Naive thymus-derived CD4-positive, alpha-beta T cell (primary cell): ENCODE measurements around the gene FAM156B. TPM values are rescaled to one million over a fixed set of nuclear protein-coding genes. Genes with fewer than 3 reads are reported as not detected.
"Not testable (repeated sequence)": the region's sequence is repeated elsewhere in the genome, so short reads cannot be mapped to it uniquely, and the experiment has no call there.

Source experiments
- ATAC-seq: fragments of 150-1000 bp; cut with Tn5 transposase; 2 replicates; pipeline ENCODE4 v1.10.0; 2021; ENCODE audit warnings: mild to moderate bottlenecking, moderate library complexity
- CTCF ChIA-PET: fragments of 350-600 bp; sonication (Branson Sonifier 250); formaldehyde crosslinking; loops from one replicate; lab custom pipeline; 2021; ENCODE audit warnings: antibody characterized with exemption; lab: Charles Lee
- POLR2A ChIA-PET: fragments of 350-600 bp; sonication (Branson Sonifier 250); formaldehyde crosslinking; loops from one replicate; lab custom pipeline; 2021; ENCODE audit warnings: antibody characterized with exemption, inconsistent platforms; lab: Charles Lee
- DNase-seq, 9 donors: peaks; one replicate each; pipeline versions ENCODE4 v3.0.0 to v3.0.0-alpha.2; 2020 to 2022; ENCODE audit warnings: mixed read lengths in 1 of 9
- H3K27ac ChIP-seq: one replicate; pipeline ENCODE4 v1.7.0; 2013; ENCODE audit warnings: mild to moderate bottlenecking, low read depth, low read length, moderate library complexity
- H3K27me3 ChIP-seq, 2 donors: one replicate each; pipeline ENCODE4 v1.7.0; 2013; ENCODE audit warnings: low read length in 2 of 2, mild to moderate bottlenecking in 2 of 2, moderate library complexity in 2 of 2; ENCODE audit not compliant: control insufficient read depth in 2 of 2, insufficient read depth in 2 of 2
- H3K36me3 ChIP-seq, 3 experiments: 1 replicate in 2 of 3; 2 replicates in 1 of 3; pipeline ENCODE4 v1.7.0; 2013; ENCODE audit warnings: low read length in 3 of 3, mild to moderate bottlenecking in 3 of 3, moderate library complexity in 1 of 3; ENCODE audit not compliant: insufficient read depth in 3 of 3, control insufficient read depth in 2 of 3
- H3K4me1 ChIP-seq, 2 donors: one replicate each; pipeline ENCODE4 v1.7.0; 2013; ENCODE audit warnings: low read length in 2 of 2, mild to moderate bottlenecking in 2 of 2, moderate library complexity in 1 of 2; ENCODE audit not compliant: control insufficient read depth in 2 of 2, insufficient read depth in 2 of 2
- H3K4me3 ChIP-seq: 2 replicates; pipeline ENCODE4 v1.7.0; 2013; ENCODE audit warnings: mild to moderate bottlenecking, low read length
- H3K9me3 ChIP-seq, 3 experiments: 1 replicate in 2 of 3; 2 replicates in 1 of 3; pipeline ENCODE4 v1.7.0; 2013; ENCODE audit warnings: low read length in 3 of 3; ENCODE audit not compliant: control insufficient read depth in 2 of 3
- H3K27ac Mint-ChIP-seq, 9 donors: one replicate each; pipeline ENCODE4 v1.8.0; 2020 to 2022; ENCODE audit warnings: mixed read lengths in 9 of 9, mild to moderate bottlenecking in 8 of 9, moderate library complexity in 5 of 9, inconsistent platforms in 2 of 9
- H3K27me3 Mint-ChIP-seq, 5 donors: one replicate each; pipeline ENCODE4 v1.8.0; 2021 to 2022; ENCODE audit warnings: mixed read lengths in 5 of 5, mild to moderate bottlenecking in 1 of 5
- H3K36me3 Mint-ChIP-seq, 5 donors: one replicate each; pipeline ENCODE4 v1.8.0; 2020 to 2022; ENCODE audit warnings: mixed read lengths in 5 of 5, mild to moderate bottlenecking in 3 of 5, inconsistent platforms in 1 of 5
- H3K4me1 Mint-ChIP-seq, 7 donors: one replicate each; pipeline ENCODE4 v1.8.0; 2020 to 2022; ENCODE audit warnings: mixed read lengths in 7 of 7, mild to moderate bottlenecking in 3 of 7, inconsistent platforms in 1 of 7
- H3K4me3 Mint-ChIP-seq, 10 donors: one replicate each; pipeline ENCODE4 v1.8.0; 2020 to 2022; ENCODE audit warnings: mild to moderate bottlenecking in 10 of 10, mixed read lengths in 10 of 10, moderate library complexity in 6 of 10, inconsistent platforms in 2 of 10
- H3K9me3 Mint-ChIP-seq, 11 donors: one replicate each; pipeline ENCODE4 v1.8.0; 2020 to 2022; ENCODE audit warnings: mixed read lengths in 11 of 11, mild to moderate bottlenecking in 4 of 11, inconsistent platforms in 1 of 11, moderate library complexity in 1 of 11
- intact Hi-C, 2 donors: fragments of 100-400 bp; cut with micrococcal nuclease; formaldehyde crosslinking; loops; one replicate each; pipeline ENCODE4 v1.15.1; 2023
- polyA plus RNA-seq, 2 donors: library from polyadenylated mRNA; unstranded; fragments of 300-500 nt; fragmentation: Illumina TruSeq; gene quantifications; one replicate each; pipeline ENCODE4 v1.2.3, GENCODE V29; 2021
- total RNA-seq, 6 experiments: library from RNA in 5 of 6; stranded (reverse) in 5 of 6; gene quantifications; 1 replicate in 5 of 6; 2 replicates in 1 of 6; pipeline ENCODE4 v1.2.3 and lab custom pipeline; 2021 to 2026

FAM156B gene
- total and polyA plus RNA-seq, 7 experiments from 2014 or later = 7.4 to 17.3 (median 10.1) TPM

DNA sequence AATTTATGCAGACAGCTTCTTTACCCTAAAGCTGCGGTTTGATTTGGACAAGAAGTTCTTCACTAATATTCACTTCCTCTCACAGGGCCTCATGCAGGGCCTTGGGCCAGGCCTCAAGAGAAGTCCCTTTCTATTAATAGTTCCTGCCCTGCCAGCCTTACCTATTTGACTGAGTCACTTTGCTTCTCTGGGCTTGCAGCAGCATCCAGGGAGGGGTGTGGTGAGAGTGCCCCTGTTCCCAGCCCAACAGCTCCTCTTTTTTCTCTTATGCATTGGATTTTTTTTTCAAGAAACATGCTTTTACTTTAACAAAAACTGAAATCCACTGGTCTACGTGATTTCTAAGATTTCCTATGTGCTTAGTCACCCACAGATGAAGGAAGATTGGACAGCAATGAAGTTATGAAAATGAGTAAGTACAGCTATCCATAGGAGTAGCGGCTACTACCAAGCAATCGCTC, 26.7 kb downstream of the FAM156B start:
- Mint-ChIP-seq H3K27me3 (peaks cover 0 to 10% (median 0%) of the 10 kb centered on the region in 5 donors), H3K9me3 (peaks cover 0 to 13% (median 0%) of the 10 kb centered on the region in 11 donors), H3K4me1 (peaks cover 6 to 33% (median 14%) of the 10 kb centered on the region in 7 donors), H3K4me3 (no peak overlapping the region), H3K27ac (no peak overlapping the region), H3K36me3 (peaks cover 0 to 4% (median 0%) of the 10 kb centered on the region in 5 donors)
- ChIA-PET CTCF (no interaction called here), POLR2A (no interaction called here)
- ATAC-seq = no peak
- H3K4me1 ChIP-seq = no peaks in the 10 kb centered on the region
- intact Hi-C loops = no loop called here
- no peak overlapping the region for H3K4me3 ChIP-seq
- no peaks in the 10 kb centered on the region for H3K9me3 ChIP-seq
- no peak for DNase-seq
- H3K27ac ChIP-seq = no peak overlapping the region
- H3K27me3 ChIP-seq = no peaks in the 10 kb centered on the region
- no peaks in the 10 kb centered on the region for H3K36me3 ChIP-seq

DNA sequence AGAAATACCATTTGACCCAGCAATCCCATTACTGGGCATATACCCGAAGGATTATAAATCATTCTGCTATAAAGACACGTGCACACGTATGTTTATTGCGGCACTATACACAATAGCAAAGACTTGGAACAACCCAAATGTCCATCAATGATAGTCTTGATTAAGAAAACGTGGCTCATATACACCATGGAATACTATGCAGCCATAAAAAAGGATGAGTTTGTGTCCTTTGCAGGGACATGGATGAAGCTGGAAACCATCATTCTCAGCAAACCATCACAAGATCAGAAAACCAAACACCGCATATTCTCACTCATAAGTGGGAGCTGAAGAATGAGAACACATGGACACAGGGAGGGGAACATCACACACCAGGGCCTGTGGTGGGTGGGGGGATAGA, 33.1 kb downstream of the FAM156B start:
- Mint-ChIP-seq H3K9me3 (peaks cover 0 to 10% (median 0%) of the 10 kb centered on the region in 11 donors), H3K4me1 (peaks cover 6 to 25% (median 16%) of the 10 kb centered on the region in 7 donors)
- DNase-seq, POLR2A ChIA-PET, H3K27me3 Mint-ChIP-seq, ATAC-seq, H3K36me3 Mint-ChIP-seq, intact Hi-C loops, H3K27me3 ChIP-seq, H3K9me3 ChIP-seq, H3K27ac Mint-ChIP-seq, CTCF ChIA-PET, H3K36me3 ChIP-seq, H3K4me3 ChIP-seq, H3K4me3 Mint-ChIP-seq, H3K4me1 ChIP-seq, H3K27ac ChIP-seq: not testable (repeated sequence)

DNA sequence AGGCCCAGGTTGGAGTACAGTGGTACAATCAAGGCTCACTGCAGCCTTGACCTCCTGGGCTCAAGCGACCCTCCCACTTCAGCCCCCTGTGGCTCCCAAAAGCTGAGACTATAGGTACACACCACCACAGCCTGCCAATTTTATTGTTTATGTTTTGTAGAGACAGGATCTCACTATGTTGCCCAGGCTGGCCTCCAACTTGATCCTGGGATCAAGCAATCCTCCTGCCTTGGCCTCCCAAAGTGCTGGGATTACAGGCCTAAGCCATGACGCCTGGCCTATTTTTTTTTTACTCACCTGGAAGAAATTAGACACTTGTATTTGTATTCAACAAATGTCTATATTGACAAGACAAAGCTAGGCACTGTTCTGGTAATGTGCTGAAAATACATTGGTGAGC, 36.1 kb downstream of the FAM156B start:
- CTCF ChIA-PET = no interaction called here
- no peak overlapping the region for H3K4me3 Mint-ChIP-seq
- no peaks in the 10 kb centered on the region for H3K36me3 ChIP-seq
- peaks cover 0 to 6% (median 0%) of the 10 kb centered on the region in 5 donors for H3K27me3 Mint-ChIP-seq
- no peak overlapping the region for H3K4me3 ChIP-seq
- DNase-seq (no peak), ATAC-seq (no peak)
- peaks cover 0 to 12% (median 0%) of the 10 kb centered on the region in 11 donors for H3K9me3 Mint-ChIP-seq
- no peak overlapping the region for H3K27ac ChIP-seq
- H3K27ac Mint-ChIP-seq = peak overlapping the region in 2 of 9 donors; percentile 59 to 98
- H3K27me3 ChIP-seq = no peaks in the 10 kb centered on the region
- peaks cover 0 to 8% (median 0%) of the 10 kb centered on the region in 5 donors for H3K36me3 Mint-ChIP-seq
- no peaks in the 10 kb centered on the region for H3K9me3 ChIP-seq
- H3K4me1 ChIP-seq = no peaks in the 10 kb centered on the region
- H3K4me1 Mint-ChIP-seq = peaks cover 0 to 18% (median 10%) of the 10 kb centered on the region in 7 donors
- intact Hi-C loops = no loop called here
- POLR2A ChIA-PET = no interaction called here

DNA sequence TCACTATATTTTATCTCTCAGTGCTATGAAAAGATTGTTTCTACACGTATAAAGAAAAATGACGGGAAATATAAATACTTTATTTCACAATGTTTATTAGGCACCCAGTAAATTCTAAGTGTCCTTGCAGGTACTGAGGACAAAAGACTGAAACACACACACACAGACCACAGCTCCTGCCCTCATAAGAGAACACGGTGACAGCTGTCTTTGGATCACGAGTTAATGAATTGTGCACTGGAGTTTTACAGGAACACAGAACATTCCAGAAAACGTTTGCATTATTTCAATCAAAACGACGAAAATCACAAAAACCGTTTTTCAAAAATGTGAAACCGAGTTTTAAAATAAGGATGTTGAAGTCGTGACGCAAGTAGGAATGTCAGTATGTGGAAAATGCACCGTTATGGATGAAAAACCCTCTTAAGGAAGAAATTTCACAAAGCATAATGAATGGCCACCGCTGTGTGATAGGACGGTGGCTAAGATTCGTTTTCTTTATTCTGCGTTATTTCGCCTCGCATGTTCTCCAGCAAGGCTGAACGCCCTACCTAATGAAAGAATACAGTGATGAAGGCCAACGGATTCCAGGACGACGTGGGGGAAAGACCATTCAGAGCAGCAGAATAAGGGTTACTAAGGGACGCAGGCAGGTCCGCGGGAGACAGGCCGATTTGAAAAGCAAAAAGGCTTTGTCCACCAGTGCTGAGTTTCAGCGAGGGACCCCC, 37.0 kb downstream of the FAM156B start:
- Mint-ChIP-seq H3K36me3 (peaks cover 0 to 8% (median 0%) of the 10 kb centered on the region in 5 donors), H3K4me3 (peak overlapping the region; percentile 91 to 97 (median 95)), H3K27ac (peak overlapping the region; percentile 96 to 100 (median 99)), H3K4me1 (peaks cover 0 to 18% (median 10%) of the 10 kb centered on the region in 7 donors), H3K27me3 (peaks cover 0 to 5% (median 0%) of the 10 kb centered on the region in 5 donors), H3K9me3 (peaks cover 0 to 12% (median 0%) of the 10 kb centered on the region in 11 donors)
- H3K4me1 ChIP-seq = no peaks in the 10 kb centered on the region
- intact Hi-C loops = no loop called here
- peak overlapping the region; percentile 93 for H3K4me3 ChIP-seq
- H3K36me3 ChIP-seq = no peaks in the 10 kb centered on the region
- ChIA-PET CTCF (no interaction called here), POLR2A (no interaction called here)
- no peaks in the 10 kb centered on the region for H3K27me3 ChIP-seq
- DNase-seq (peak in 2 of 9 donors; percentile 13 to 19), ATAC-seq (no peak)
- peak overlapping the region; percentile 93 for H3K27ac ChIP-seq
- no peaks in the 10 kb centered on the region for H3K9me3 ChIP-seq

DNA sequence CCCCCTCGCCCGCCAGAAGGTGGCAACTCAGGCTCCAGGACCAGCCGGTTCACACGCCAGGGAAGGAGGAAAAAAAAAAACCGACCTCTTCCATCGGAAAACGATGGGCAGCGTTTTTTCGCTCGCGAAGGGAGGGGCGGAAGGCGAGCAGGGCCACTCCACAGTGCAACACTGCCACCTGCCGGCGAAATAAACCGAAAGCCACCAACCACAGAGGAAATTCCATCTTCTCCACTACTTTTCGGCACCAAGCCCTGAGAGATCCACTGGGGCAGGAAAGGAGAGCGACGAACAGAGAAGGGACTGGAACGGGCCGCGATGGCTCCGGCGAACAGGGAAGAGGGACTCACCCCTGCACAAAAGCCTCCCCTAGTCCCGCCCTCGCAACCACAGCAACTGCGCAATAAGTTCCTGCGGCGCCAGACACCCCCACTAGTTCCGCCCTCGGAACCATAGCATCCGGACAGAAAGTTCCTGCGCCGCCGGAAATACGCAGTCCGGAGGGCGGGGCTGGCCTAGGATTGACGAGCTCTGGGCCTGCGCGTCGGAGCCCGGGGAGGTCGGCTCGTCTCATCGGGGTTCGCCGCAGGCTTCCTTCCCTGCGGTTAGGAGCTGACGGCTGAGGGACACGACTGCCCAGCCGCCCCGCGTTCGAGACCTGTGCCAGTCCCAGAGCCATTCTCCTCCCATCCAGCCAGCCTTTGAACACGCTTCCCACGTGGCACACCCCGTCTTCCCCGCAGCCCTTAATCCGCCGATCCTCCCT, 37.8 kb downstream of the FAM156B start:
- Histone ChIP-seq H3K27ac (peak overlapping the region; percentile 93), H3K27me3 (no peaks in the 10 kb centered on the region), H3K36me3 (no peaks in the 10 kb centered on the region), H3K4me1 (no peaks in the 10 kb centered on the region), H3K4me3 (peak overlapping the region; percentile 93), H3K9me3 (no peaks in the 10 kb centered on the region)
- Mint-ChIP-seq H3K27ac (peak overlapping the region; percentile 96 to 100 (median 99)), H3K4me3 (peak overlapping the region; percentile 91 to 97 (median 95)), H3K4me1 (peaks cover 0 to 18% (median 10%) of the 10 kb centered on the region in 7 donors), H3K9me3 (peaks cover 0 to 12% (median 0%) of the 10 kb centered on the region in 11 donors), H3K27me3 (peaks cover 0 to 3% (median 0%) of the 10 kb centered on the region in 5 donors), H3K36me3 (peaks cover 0 to 8% (median 0%) of the 10 kb centered on the region in 5 donors)
- CTCF ChIA-PET = interaction anchor here (0.7 to 1.0 kb wide), 2 partner anchors 61 to 66 kb away, joined by 3 read pairs; no protein-coding TSS in a partner anchor
- peak; percentile 96 for ATAC-seq
- POLR2A ChIA-PET = interaction anchor here (0.6 to 1.1 kb wide), 3 partner anchors 61 to 673 kb away, joined by 3 to 5 read pairs (median 3); no protein-coding TSS in a partner anchor
- peak; percentile 81 to 97 (median 94) for DNase-seq
- intact Hi-C loops = no loop called here

DNA sequence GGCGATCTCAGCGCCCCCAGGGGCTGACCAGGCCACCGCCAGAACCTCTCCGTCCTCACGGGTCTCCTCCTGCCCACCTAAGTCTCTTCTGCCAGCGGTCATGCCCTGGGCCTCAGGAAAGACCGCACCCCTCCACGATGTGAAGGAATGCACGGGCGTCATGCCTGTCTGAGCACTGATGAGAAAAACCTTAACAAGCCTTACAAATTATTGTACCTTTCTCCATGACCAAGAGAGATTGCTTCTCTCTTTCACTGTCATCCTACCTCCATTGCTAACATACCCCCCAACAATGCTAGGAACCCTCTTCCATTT, 38.3 kb downstream of the FAM156B start:
- H3K36me3 ChIP-seq, H3K27me3 Mint-ChIP-seq, H3K27me3 ChIP-seq, H3K36me3 Mint-ChIP-seq, H3K9me3 ChIP-seq, DNase-seq, H3K4me1 ChIP-seq, ATAC-seq, intact Hi-C loops: not testable (repeated sequence)
- Mint-ChIP-seq H3K4me3 (peak overlapping the region; percentile 91 to 97 (median 95)), H3K27ac (peak overlapping the region; percentile 96 to 100 (median 99)), H3K9me3 (peaks cover 0 to 12% (median 0%) of the 10 kb centered on the region in 11 donors), H3K4me1 (peaks cover 0 to 18% (median 10%) of the 10 kb centered on the region in 7 donors)
- ChIA-PET CTCF (interaction anchor here (0.7 to 1.0 kb wide), 2 partner anchors 60 to 66 kb away, joined by 3 read pairs; no protein-coding TSS in a partner anchor), POLR2A (interaction anchor here (0.6 to 1.1 kb wide), 3 partner anchors 60 to 674 kb away, joined by 3 to 5 read pairs (median 3); no protein-coding TSS in a partner anchor)
- peak overlapping the region; percentile 93 for H3K27ac ChIP-seq
- H3K4me3 ChIP-seq = peak overlapping the region; percentile 93
